GM10266 (cell line): ENCODE data around the gene CIZ1.

Experiments
- DNase-seq: peaks from one replicate; pipeline ENCODE4 v3.0.0; 2012; ENCODE audit errors: extremely low spot score
- CTCF ChIP-seq: IDR thresholded peaks from 2 replicates; pipeline ENCODE4 v1.5.1; 2012; ENCODE audit warnings: mild to moderate bottlenecking, low read depth; ENCODE audit not compliant: control insufficient read depth, insufficient read depth; ENCODE audit errors: missing control alignments

The CIZ1 gene

GRCh38 chr9:128192601-128193371 is 1.4 kb upstream of the CIZ1 start:
- DNase-seq: peak; percentile 73
- peak; percentile 58 for TF ChIP-seq CTCF

GRCh38 chr9:128190516-128191405 is 611 bp downstream of the CIZ1 start:
- no peak for TF ChIP-seq CTCF
- peak; percentile 55 for DNase-seq

GRCh38 chr9:128190013-128190412 is 1.4 kb downstream of the CIZ1 start:
- DNase-seq: peak; percentile 47
- no peak for TF ChIP-seq CTCF

GRCh38 chr9:128188209-128188608 is 3.2 kb downstream of the CIZ1 start:
- no peak for DNase-seq
- TF ChIP-seq CTCF: no peak

GRCh38 chr9:128187361-128187760 is 4.0 kb downstream of the CIZ1 start:
- DNase-seq: no peak
- no peak for TF ChIP-seq CTCF

GRCh38 chr9:128185979-128186965 is 5.1 kb downstream of the CIZ1 start:
- no peak for DNase-seq
- TF ChIP-seq CTCF: no peak
